OCI-LY3 (cell line): Measurements from ENCODE around the gene HOXA9.

Experiments used
- H2AFZ ChIP-seq: fragments of 200-600, 300-600 bp; shearing (Covaris generic); 2 replicates; pipeline ENCODE4 v1.6.0; 2014; ENCODE audit warnings: antibody characterized with exemption, low read depth, low read length
- H3K27ac ChIP-seq: fragments of 200-600, 300-600 bp; sonication (generic); 2 replicates; pipeline ENCODE4 v1.5.1; 2014; ENCODE audit warnings: mild to moderate bottlenecking, low read length, moderate library complexity, mixed read lengths
- H3K27me3 ChIP-seq: fragments of 200-600, 300-600 bp; sonication (generic); 2 replicates; pipeline ENCODE4 v1.6.1; 2014; ENCODE audit warnings: low read depth, low read length, mixed read lengths
- H3K36me3 ChIP-seq: fragments of 200-600, 300-600 bp; sonication (generic); replicated peaks from 2 replicates; pipeline ENCODE3; 2014; ENCODE audit warnings: low read depth, low read length, mixed read lengths
- H3K4me1 ChIP-seq: fragments of 300-600, 200-600 bp; sonication (generic); 2 replicates; pipeline ENCODE4 v1.6.1; 2014; ENCODE audit warnings: low read length, mixed read lengths
- H3K4me2 ChIP-seq: fragments of 200-600, 300-600 bp; sonication (generic); 2 replicates; pipeline ENCODE4 v1.6.1; 2014; ENCODE audit warnings: low read length, mixed read lengths
- H3K4me3 ChIP-seq: fragments of 300-600, 200-600 bp; sonication (generic); 2 replicates; pipeline ENCODE4 v1.5.1; 2014; ENCODE audit warnings: antibody characterized with exemption, mild to moderate bottlenecking, low read length, moderate library complexity
- H3K79me2 ChIP-seq: fragments of 300-600, 200-600 bp; shearing (Covaris generic); 2 replicates; pipeline ENCODE4 v1.6.1; 2014; ENCODE audit warnings: mild to moderate bottlenecking, low read length, mixed read lengths
- H3K9ac ChIP-seq: fragments of 300-600, 200-600 bp; shearing (Covaris generic); 2 replicates; pipeline ENCODE4 v1.6.0; 2014; ENCODE audit warnings: mild to moderate bottlenecking, low read length, moderate library complexity
- H3K9me3 ChIP-seq: fragments of 200-600, 300-600 bp; shearing (Covaris generic); 2 replicates; pipeline ENCODE4 v1.6.1; 2014; ENCODE audit warnings: low read length, mixed read lengths; ENCODE audit not compliant: insufficient read depth
- H4K20me1 ChIP-seq: fragments of 200-600, 300-600 bp; sonication (generic); 2 replicates; pipeline ENCODE4 v1.6.1; 2016; ENCODE audit warnings: low read length, mixed read lengths; ENCODE audit not compliant: insufficient read depth
- EZH2phosphoT487 ChIP-seq: fragments of 200-600 bp; shearing (Covaris generic); IDR thresholded peaks from 2 replicates; pipeline ENCODE4 v1.6.1; 2018; ENCODE audit warnings: antibody characterized with exemption, mixed run types, low read depth
- TF ChIP-seq, protein P1 (sequence below): fragments of 200-600, 300-600 bp; sonication (generic); IDR thresholded peaks from 2 replicates; pipeline ENCODE4 v1.5.1; 2014; ENCODE audit warnings: antibody characterized with exemption, low read length, low read depth

Gene HOXA9

DNA sequence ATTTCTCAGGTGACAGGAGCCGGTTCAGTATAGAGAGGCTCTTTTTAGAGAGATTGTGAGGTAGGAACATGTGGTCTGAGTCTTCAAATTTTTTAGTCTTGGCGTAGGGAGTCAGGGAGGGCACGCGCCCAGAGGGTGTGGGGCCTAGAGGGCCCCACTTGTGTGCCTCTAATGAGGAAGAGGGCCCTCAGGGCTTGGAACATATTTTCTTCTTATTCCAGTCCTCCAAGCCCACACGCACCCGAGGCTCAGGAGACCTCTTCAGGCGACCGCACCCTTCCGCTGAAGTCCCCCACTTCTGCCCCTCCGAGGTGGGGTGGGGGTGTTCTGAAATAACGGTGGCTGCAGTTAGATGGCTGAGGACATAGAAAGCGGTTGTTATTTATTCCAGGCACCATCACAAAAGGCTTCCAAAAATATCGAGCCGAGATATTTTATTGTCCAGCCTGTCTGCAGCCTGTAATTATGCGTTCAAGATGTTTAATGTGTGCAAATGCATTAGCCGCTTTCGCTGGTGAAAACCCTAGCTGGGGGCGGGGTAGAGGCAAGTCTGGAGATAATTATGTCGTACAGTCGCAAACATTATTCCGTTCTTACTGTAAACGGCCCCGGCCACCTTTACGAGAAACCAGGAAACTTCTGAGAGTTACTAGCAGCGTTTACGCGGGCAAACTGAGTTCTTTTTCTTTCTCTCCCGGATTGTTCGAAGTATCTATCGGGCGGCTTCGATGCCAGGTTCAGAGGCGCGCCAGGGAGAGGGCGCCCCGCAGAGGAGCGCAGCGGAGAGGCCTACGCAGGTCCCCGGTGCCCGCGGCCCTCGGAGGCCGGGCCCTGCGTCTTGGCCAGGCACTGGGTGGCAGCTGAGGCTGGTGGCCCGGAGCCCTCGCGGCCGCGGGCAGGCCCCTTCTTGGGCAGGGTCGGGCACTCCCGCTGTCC, 47.4 kb upstream of the HOXA9 start:
- no peaks in the 10 kb centered on the region for H3K4me1 ChIP-seq
- no peak overlapping the region for H3K4me2 ChIP-seq
- no peaks in the 10 kb centered on the region for H3K79me2 ChIP-seq
- no peaks in the 10 kb centered on the region for H3K9me3 ChIP-seq
- no peak for TF ChIP-seq EZH2phosphoT487
- TF ChIP-seq, protein P1, sequence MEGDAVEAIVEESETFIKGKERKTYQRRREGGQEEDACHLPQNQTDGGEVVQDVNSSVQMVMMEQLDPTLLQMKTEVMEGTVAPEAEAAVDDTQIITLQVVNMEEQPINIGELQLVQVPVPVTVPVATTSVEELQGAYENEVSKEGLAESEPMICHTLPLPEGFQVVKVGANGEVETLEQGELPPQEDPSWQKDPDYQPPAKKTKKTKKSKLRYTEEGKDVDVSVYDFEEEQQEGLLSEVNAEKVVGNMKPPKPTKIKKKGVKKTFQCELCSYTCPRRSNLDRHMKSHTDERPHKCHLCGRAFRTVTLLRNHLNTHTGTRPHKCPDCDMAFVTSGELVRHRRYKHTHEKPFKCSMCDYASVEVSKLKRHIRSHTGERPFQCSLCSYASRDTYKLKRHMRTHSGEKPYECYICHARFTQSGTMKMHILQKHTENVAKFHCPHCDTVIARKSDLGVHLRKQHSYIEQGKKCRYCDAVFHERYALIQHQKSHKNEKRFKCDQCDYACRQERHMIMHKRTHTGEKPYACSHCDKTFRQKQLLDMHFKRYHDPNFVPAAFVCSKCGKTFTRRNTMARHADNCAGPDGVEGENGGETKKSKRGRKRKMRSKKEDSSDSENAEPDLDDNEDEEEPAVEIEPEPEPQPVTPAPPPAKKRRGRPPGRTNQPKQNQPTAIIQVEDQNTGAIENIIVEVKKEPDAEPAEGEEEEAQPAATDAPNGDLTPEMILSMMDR: no peak
- no peak overlapping the region for H2AFZ ChIP-seq
- no peaks in the 10 kb centered on the region for H4K20me1 ChIP-seq
- no peaks in the 10 kb centered on the region for H3K27me3 ChIP-seq
- H3K27ac ChIP-seq: no peak overlapping the region
- H3K4me3 ChIP-seq: no peak overlapping the region
- no peaks in the 10 kb centered on the region for H3K36me3 ChIP-seq
- H3K9ac ChIP-seq: no peak overlapping the region

DNA sequence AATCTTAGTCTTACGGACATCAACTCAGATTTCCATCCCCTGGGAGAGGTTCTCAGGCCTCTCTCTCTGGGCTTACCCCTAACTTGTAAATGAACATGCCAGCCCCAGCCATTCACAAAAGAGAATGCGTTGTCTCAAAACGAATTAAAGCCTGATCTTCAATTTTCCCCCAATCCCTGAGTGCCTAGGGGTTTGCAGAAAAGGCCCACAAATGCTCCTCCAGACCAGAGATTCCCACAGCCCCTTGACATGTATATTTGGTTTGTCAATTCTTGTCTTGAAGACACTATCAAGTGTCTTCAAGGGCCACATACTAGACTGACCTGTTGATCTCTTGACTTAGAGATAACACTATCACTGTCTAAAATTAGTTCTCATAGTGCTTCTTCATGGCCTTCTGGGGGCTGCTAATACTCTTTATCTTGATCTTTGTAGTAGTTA, 46.4 kb upstream of the HOXA9 start:
- no peak overlapping the region for H3K4me2 ChIP-seq
- H3K9ac ChIP-seq: no peak overlapping the region
- no peaks in the 10 kb centered on the region for H3K9me3 ChIP-seq
- no peaks in the 10 kb centered on the region for H3K4me1 ChIP-seq
- no peak for TF ChIP-seq EZH2phosphoT487
- TF ChIP-seq, protein P1: no peak
- H3K27me3 ChIP-seq: no peaks in the 10 kb centered on the region
- H3K27ac ChIP-seq: no peak overlapping the region
- H3K36me3 ChIP-seq: no peaks in the 10 kb centered on the region
- no peak overlapping the region for H2AFZ ChIP-seq
- no peaks in the 10 kb centered on the region for H4K20me1 ChIP-seq
- no peak overlapping the region for H3K4me3 ChIP-seq
- no peaks in the 10 kb centered on the region for H3K79me2 ChIP-seq

DNA sequence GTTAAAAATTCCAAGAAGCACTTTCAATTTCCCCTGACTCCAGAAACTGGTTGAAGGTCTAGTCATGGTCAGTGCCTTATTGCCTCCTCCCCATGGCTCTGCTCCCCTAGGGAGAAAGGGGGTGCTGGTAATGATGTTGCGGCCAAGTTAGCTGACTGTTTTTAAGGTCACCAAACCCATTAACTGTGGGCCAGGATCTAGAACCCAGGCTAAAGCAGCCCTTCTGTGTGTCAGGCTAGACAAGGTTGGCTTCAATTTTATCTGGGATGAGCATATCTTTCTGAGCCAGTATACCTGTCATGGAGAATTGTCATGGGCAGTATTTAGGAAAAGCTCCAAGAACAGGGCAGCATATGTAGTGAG, 45.7 kb upstream of the HOXA9 start:
- no peak overlapping the region for H3K27ac ChIP-seq
- no peak overlapping the region for H2AFZ ChIP-seq
- H3K9ac ChIP-seq: no peak overlapping the region
- H3K36me3 ChIP-seq: no peaks in the 10 kb centered on the region
- no peaks in the 10 kb centered on the region for H3K79me2 ChIP-seq
- no peaks in the 10 kb centered on the region for H3K4me1 ChIP-seq
- H3K4me2 ChIP-seq: no peak overlapping the region
- no peaks in the 10 kb centered on the region for H4K20me1 ChIP-seq
- H3K4me3 ChIP-seq: no peak overlapping the region
- no peaks in the 10 kb centered on the region for H3K9me3 ChIP-seq
- TF ChIP-seq, protein P1: no peak
- no peak for TF ChIP-seq EZH2phosphoT487
- H3K27me3 ChIP-seq: no peaks in the 10 kb centered on the region

DNA sequence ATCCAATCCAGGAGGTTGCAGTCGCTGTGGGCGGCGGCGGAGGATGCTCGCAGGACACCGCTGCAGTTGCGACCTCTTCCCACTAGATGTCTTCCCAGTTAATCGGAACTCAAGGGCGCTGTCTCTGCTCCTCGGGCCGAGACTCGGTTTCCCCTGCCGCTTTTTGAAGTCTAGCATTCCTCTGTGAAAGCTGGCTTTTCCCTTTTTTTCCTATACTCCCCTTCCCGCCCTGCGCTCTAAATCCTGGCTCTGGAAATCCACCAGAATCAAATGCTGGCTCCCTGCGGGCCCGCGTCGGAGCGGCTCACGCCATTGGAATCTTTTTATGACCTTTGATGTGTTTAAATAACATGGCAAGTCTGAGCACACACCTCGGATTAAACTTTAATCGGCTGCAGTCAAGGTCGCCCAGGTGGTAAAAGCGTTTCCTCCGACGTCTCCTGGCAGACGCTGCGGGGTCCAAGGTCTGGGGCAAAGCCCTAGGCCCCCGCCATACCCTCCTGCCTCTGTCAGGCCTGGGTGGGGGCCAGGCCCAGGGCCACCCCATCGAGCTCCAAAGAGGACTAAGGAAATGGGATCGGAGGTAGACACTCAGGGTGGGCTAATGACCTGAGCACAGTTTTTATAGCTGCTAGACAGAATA, 45.2 kb upstream of the HOXA9 start:
- no peak overlapping the region for H2AFZ ChIP-seq
- H3K9me3 ChIP-seq: no peaks in the 10 kb centered on the region
- no peaks in the 10 kb centered on the region for H3K36me3 ChIP-seq
- no peak overlapping the region for H3K4me3 ChIP-seq
- H3K27me3 ChIP-seq: no peaks in the 10 kb centered on the region
- H3K79me2 ChIP-seq: no peaks in the 10 kb centered on the region
- TF ChIP-seq, protein P1: peak; percentile 62
- TF ChIP-seq EZH2phosphoT487: no peak
- no peak overlapping the region for H3K27ac ChIP-seq
- H3K9ac ChIP-seq: no peak overlapping the region
- no peaks in the 10 kb centered on the region for H3K4me1 ChIP-seq
- peak overlapping the region; percentile 49; the same call in 1 of the 2 replicates for H3K4me2 ChIP-seq
- H4K20me1 ChIP-seq: no peaks in the 10 kb centered on the region
